IPS-NIHi7 (cell line): ENCODE measurements around the gene KLRK1.
"Not testable (repeated sequence)": the region's sequence is repeated elsewhere in the genome, so short reads cannot be mapped to it uniquely, and the experiment has no call there.

Experiments used
- DNase-seq: peaks from one replicate; pipeline ENCODE4 v3.0.0; 2012; ENCODE audit warnings: mixed read lengths; ENCODE audit errors: extremely low spot score

The KLRK1 gene

GRCh38 chr12:10362828-10363657, 26.8 kb downstream of the KLRK1 start:
- DNase-seq: peak; percentile 7

DNA sequence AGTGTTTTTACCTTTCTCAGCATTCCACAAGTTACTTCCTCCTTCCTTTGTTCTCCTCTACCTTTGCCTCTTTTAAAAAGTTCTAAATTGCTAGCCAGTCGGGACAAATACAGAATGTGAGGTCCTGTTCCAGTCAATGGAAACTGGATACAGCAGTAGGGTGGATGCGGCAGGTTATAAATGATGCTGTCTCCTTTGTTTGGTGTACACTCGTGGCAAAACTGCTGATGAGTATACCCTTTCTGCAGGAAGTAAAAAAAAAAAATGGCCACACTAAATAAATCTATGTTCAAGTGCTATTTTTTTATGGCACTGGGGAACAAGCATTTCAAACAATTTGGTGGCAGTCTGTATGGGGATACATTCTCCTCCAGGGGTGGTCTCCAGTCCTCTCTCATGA, 27.5 kb downstream of the KLRK1 start:
- no peak for DNase-seq

GRCh38 chr12:10361622-10362021, 28.2 kb downstream of the KLRK1 start:
- DNase-seq: no peak

DNA sequence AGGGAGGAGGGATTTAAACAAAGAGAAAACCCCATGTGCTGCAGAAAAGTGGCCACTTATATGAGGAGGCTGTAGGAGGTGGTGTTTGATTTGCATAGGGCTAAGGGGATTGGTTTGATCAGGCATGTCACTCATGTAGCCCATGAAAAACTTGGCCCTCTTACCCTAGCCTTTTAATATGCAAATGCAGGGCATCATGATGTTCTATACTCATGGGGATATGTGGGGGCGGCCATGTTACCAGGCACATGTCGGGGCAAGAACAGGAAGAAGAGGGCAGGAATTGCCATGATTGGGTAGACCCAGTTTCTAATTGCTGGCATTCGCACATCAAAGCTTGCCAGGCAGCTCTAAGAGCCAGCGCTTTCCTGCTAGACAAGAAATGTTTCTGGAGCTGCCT, 28.8 kb downstream of the KLRK1 start:
- peak; percentile 8 for DNase-seq

DNA sequence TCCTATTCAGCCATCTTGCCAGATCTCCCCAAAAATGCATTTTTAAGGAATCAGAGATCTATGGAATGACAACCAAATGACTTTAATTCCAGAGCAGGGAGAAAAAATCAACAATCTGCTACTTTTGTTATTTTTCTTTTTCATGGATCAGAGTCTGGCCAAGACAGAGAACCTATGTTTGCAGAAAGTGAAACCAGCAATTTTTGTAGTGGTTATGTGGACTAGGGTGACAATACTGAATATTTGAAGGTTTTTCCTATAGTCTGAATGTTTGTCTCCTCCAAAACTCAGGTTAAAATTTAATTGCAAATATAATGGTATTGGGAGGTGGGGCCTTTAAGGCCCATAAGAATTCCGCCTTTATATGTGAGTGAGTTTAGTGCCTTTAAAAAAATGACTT, 30.9 kb downstream of the KLRK1 start:
- DNase-seq: no peak

DNA sequence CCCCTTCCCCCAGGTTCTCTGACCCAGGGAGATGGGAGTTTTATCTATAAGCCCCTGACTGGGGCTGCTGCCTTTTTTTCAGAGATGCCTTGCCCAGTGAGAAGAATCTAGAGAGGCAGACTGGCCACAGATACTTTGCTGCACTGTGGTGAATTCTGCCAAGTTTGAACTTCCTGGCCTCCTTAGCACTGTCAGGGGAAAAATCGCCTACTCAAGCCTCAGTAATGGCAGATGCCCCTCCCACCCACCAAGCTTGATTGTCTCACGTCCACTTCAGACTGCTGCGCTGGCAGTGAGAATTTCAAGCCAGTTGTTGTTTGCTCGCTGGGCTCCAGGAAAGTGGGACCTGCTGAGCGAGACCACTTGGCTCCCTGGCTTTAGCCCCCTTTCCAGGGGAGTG, 31.7 kb downstream of the KLRK1 start:
- no peak for DNase-seq

GRCh38 chr12:10354502-10354901, 35.3 kb downstream of the KLRK1 start:
- DNase-seq: no peak

DNA sequence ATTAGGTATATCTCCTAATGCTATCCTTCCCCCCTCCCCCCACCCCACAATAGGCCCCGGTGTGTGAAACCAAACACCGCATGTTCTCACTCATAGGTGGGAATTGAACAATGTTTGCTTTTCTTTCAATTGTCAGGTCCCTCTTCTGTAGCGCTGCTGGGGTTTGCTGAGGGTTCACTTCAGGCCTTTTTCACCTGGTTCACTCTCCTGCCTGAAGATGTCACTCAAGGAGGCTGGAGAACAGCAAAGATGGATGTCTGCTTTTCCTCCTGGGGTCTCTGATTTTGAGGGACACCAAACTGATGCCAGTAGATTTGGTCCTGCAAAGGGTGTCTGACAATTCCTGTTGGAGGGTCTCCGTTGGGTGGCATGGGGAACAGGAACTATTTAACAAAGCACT, 35.8 kb downstream of the KLRK1 start:
- no peak for DNase-seq

GRCh38 chr12:10351457-10351856, 38.4 kb downstream of the KLRK1 start:
- DNase-seq: not testable (repeated sequence)

DNA sequence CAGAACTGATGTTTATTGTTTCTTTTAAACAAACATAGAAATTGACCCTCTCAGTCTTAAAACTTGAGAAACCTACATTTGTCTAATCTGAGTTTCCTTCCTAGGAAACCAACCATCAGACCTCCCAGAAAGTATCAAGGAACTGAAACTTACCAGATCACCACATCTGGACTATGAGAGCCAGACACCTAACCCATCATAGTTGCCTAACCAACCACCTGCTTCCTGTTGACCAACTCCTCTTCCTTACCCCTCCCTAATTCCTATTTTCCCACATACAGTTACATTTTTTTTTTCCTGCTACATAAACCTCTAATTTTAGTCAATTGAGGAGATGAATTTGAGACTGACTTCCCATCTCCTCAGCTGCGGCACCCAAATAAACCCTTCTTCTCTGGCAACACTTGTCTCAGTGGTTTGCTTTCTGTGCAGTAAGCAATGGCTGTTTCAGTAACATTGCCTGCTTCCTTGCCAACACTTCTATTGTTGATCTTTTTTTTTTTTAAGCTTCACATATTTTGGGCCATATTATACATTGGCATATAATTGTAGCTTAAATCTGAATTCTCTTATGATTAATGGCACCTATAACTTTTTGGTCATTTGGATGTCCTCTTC, 47.8 kb downstream of the KLRK1 start:
- DNase-seq: no peak

DNA sequence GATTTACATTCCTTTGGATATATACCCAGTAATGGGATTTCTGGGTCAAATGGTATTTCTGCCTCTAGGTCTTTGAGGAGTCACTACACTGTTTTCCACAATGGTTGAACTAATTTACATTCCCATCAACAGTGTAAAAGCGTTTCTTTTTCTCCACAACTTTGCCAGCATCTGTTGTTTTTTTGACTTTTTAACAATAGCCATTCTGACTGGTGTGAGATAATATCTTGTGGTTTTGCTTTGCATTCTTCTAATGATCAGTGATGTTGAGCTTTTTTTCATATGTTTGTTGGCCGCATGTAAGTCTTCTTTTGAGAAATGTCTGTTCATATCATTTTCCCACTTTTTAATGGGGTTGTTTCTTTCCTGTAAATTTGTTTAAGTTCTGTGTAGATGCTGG, 48.9 kb downstream of the KLRK1 start:
- DNase-seq: not testable (repeated sequence)

GRCh38 chr12:10339053-10339840, 50.6 kb downstream of the KLRK1 start:
- no peak for DNase-seq

GRCh38 chr12:10338470-10338869, 51.4 kb downstream of the KLRK1 start:
- DNase-seq: not testable (repeated sequence)

- DNase-seq: not testable (repeated sequence)
Measured at GRCh38 chr12:10336196-10336595, 53.6 kb downstream of the KLRK1 start.

DNA sequence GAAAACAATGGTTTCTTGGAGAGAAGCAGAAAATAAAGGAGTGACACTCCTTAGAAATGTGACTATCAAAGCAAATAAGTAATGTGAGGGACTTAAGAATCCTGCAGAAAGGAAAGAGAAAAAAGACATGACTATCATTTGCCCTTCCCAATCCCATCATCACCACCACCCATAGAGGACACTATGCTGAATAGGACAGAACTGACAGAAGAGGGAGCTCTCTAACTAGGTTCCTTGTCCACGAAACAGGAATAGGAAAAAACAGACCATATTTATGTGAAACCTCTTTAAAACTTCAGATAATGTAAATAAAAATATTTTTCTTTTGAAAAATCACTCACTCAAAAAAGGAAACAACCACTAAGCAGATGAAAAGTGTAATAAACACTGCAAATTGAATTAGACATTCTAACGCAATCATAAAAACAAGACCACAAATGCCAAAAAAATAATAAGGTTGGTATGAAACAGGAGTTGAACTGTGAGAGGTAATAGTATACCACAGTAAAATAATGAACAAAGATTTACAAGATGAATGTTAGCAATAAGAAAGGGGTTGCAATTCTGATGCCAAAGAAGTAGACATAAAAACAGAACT, 58.1 kb downstream of the KLRK1 start:
- peak; percentile 59 for DNase-seq

- DNase-seq: not testable (repeated sequence)
Measured at GRCh38 chr12:10328691-10329090, 61.1 kb downstream of the KLRK1 start.
